Nephron (organoid): ENCODE measurements around the gene GET4.
A peak's percentile ranks its signal among the peaks of the same experiment; 100 is the strongest.

Experiments used
- H3K27ac Mint-ChIP-seq, 3 experiments: 2 replicates each; pipeline ENCODE4 v1.8.0; 2020; ENCODE audit warnings: mixed read lengths in 3 of 3, mild to moderate bottlenecking in 2 of 3, moderate library complexity in 1 of 3
- H3K27me3 Mint-ChIP-seq: 2 replicates; pipeline ENCODE4 v1.8.0; 2021; ENCODE audit warnings: low read depth, mild to moderate bottlenecking, moderate library complexity, mixed read lengths
- H3K36me3 Mint-ChIP-seq: 2 replicates; pipeline ENCODE4 v1.8.0; 2020; ENCODE audit warnings: low read depth, mixed read lengths
- H3K4me1 Mint-ChIP-seq: 2 replicates; pipeline ENCODE4 v1.8.0; 2020; ENCODE audit warnings: mixed read lengths
- H3K4me3 Mint-ChIP-seq, 3 experiments: 2 replicates each; pipeline ENCODE4 v1.8.0; 2020; ENCODE audit warnings: mild to moderate bottlenecking in 3 of 3, mixed read lengths in 3 of 3, moderate library complexity in 2 of 3
- H3K9me3 Mint-ChIP-seq: 2 replicates; pipeline ENCODE4 v1.8.0; 2020; ENCODE audit warnings: mixed read lengths
- CTCF ChIP-seq, 3 experiments: fragments of 200-600 bp; sonication (generic); IDR thresholded peaks; one replicate each; pipeline ENCODE4 v1.5.0; 2021; ENCODE audit warnings: antibody characterized with exemption in 3 of 3; ENCODE audit not compliant: unreplicated experiment in 3 of 3

The GET4 gene

GRCh38 chr7:925601-926000 lies 49.2 kb downstream of the GET4 start:
- Mint-ChIP-seq H3K27me3 (peaks cover 3% of the 10 kb centered on the region), H3K36me3 (no peaks in the 10 kb centered on the region), H3K27ac (no peak overlapping the region), H3K9me3 (no peaks in the 10 kb centered on the region), H3K4me1 (peaks cover 4% of the 10 kb centered on the region), H3K4me3 (no peak overlapping the region)
- no peak for TF ChIP-seq CTCF (IDR thresholded peaks at IDR 0.05; ENCODE audit: unreplicated experiment in 3 of 3)

GRCh38 chr7:926061-927030 lies 50.0 kb downstream of the GET4 start:
- TF ChIP-seq CTCF (IDR thresholded peaks at IDR 0.05; ENCODE audit: unreplicated experiment in 3 of 3), result no peak
- H3K27ac Mint-ChIP-seq, result no peak overlapping the region
- no peaks in the 10 kb centered on the region for H3K9me3 Mint-ChIP-seq
- peaks cover 4% of the 10 kb centered on the region for H3K4me1 Mint-ChIP-seq
- H3K27me3 Mint-ChIP-seq, result peaks cover 4% of the 10 kb centered on the region
- no peak overlapping the region for H3K4me3 Mint-ChIP-seq
- H3K36me3 Mint-ChIP-seq, result no peaks in the 10 kb centered on the region

GRCh38 chr7:927031-927671 lies 50.8 kb downstream of the GET4 start:
- H3K9me3 Mint-ChIP-seq, result no peaks in the 10 kb centered on the region
- no peaks in the 10 kb centered on the region for H3K36me3 Mint-ChIP-seq
- TF ChIP-seq CTCF (IDR thresholded peaks at IDR 0.05; ENCODE audit: unreplicated experiment in 3 of 3), result no peak
- no peak overlapping the region for H3K4me3 Mint-ChIP-seq
- H3K4me1 Mint-ChIP-seq, result peaks cover 4% of the 10 kb centered on the region
- peak overlapping the region in 2 of 3 experiments; percentile 21 to 87 for H3K27ac Mint-ChIP-seq
- peaks cover 6% of the 10 kb centered on the region for H3K27me3 Mint-ChIP-seq

- H3K9me3 Mint-ChIP-seq, result no peaks in the 10 kb centered on the region
- H3K36me3 Mint-ChIP-seq, result no peaks in the 10 kb centered on the region
- no peak overlapping the region for H3K4me3 Mint-ChIP-seq
- peak overlapping the region in 2 of 3 experiments; percentile 26 to 97 for H3K27ac Mint-ChIP-seq
- peaks cover 6% of the 10 kb centered on the region for H3K27me3 Mint-ChIP-seq
- TF ChIP-seq CTCF (IDR thresholded peaks at IDR 0.05; ENCODE audit: unreplicated experiment in 3 of 3), result no peak
- peaks cover 4% of the 10 kb centered on the region for H3K4me1 Mint-ChIP-seq
Observed at GRCh38 chr7:929311-929711, 53.0 kb downstream of the GET4 start.

- Mint-ChIP-seq H3K27me3 (peaks cover 6% of the 10 kb centered on the region), H3K27ac (peak overlapping the region in 1 of 3 experiments; percentile 56), H3K4me3 (no peak overlapping the region), H3K9me3 (no peaks in the 10 kb centered on the region), H3K36me3 (no peaks in the 10 kb centered on the region), H3K4me1 (peaks cover 4% of the 10 kb centered on the region)
- no peak for TF ChIP-seq CTCF (IDR thresholded peaks at IDR 0.05; ENCODE audit: unreplicated experiment in 3 of 3)
Observed at GRCh38 chr7:930975-931758, 54.8 kb downstream of the GET4 start.
